GM18502 (cell line): ENCODE data around the gene ANKRD17.

Source experiments
- ATAC-seq: cut with Tn5 transposase; IDR thresholded peaks from one replicate; pipeline ENCODE4 v1.9.1; 2021; ENCODE audit warnings: mild to moderate bottlenecking; ENCODE audit not compliant: unreplicated experiment, poor library complexity

ANKRD17 gene

GRCh38 chr4:73131281-73131680 lies 127.3 kb downstream of the ANKRD17 start:
- no peak for ATAC-seq

GRCh38 chr4:73129319-73129718 lies 129.3 kb downstream of the ANKRD17 start:
- ATAC-seq, result no peak

GRCh38 chr4:73127839-73128453 lies 130.7 kb downstream of the ANKRD17 start:
- ATAC-seq, result peak; percentile 78

- no peak for ATAC-seq
Observed at GRCh38 chr4:73109493-73109892, 149.1 kb downstream of the ANKRD17 start.

GRCh38 chr4:73104695-73105094 lies 153.9 kb downstream of the ANKRD17 start:
- no peak for ATAC-seq

GRCh38 chr4:73103799-73104503 lies 154.6 kb downstream of the ANKRD17 start:
- ATAC-seq, result no peak

GRCh38 chr4:73099143-73099542 lies 159.5 kb downstream of the ANKRD17 start:
- ATAC-seq, result no peak

GRCh38 chr4:73098713-73099112 lies 159.9 kb downstream of the ANKRD17 start:
- ATAC-seq, result no peak

- ATAC-seq, result no peak
Observed at GRCh38 chr4:73098016-73098415, 160.6 kb downstream of the ANKRD17 start.

- ATAC-seq, result no peak
Observed at GRCh38 chr4:73092868-73093267, 165.7 kb downstream of the ANKRD17 start.

GRCh38 chr4:73090738-73091137 lies 167.9 kb downstream of the ANKRD17 start:
- ATAC-seq, result no peak

GRCh38 chr4:73087871-73088270 lies 170.7 kb downstream of the ANKRD17 start:
- ATAC-seq, result no peak

GRCh38 chr4:73086095-73086868 lies 172.3 kb downstream of the ANKRD17 start:
- peak; percentile 49 for ATAC-seq

- no peak for ATAC-seq
Observed at GRCh38 chr4:73080789-73081188, 177.8 kb downstream of the ANKRD17 start.

- ATAC-seq, result no peak
Observed at GRCh38 chr4:73075832-73076231, 182.8 kb downstream of the ANKRD17 start.

- ATAC-seq, result peak; percentile 19
Observed at GRCh38 chr4:73070074-73070390, 188.6 kb downstream of the ANKRD17 start.

- ATAC-seq, result peak; percentile 84
Observed at GRCh38 chr4:73069338-73070073, 189.1 kb downstream of the ANKRD17 start, which contains the start of gene COX18. Gene COX18 (minus strand): TSS chr4:73069716. CDS start chr4:73069649, 67 bp downstream.

GRCh38 chr4:73068491-73069337 lies 189.9 kb downstream of the ANKRD17 start:
- ATAC-seq, result peak; percentile 9

GRCh38 chr4:73067971-73068394 lies 190.6 kb downstream of the ANKRD17 start:
- no peak for ATAC-seq

GRCh38 chr4:73066928-73067327 lies 191.7 kb downstream of the ANKRD17 start:
- no peak for ATAC-seq
